Measurements from ENCODE around the gene ZEB1.
"Not testable (repeated sequence)": the region's sequence is repeated elsewhere in the genome, so short reads cannot be mapped to it uniquely, and the experiment has no call there.

The ZEB1 gene

GRCh38 chr10:31319602-31320549 is 860 bp downstream of the ZEB1 start:
- peak; percentile 44 for DNase-seq (ENCODE audit: low read depth)

GRCh38 chr10:31320550-31321211 is 1.7 kb downstream of the ZEB1 start:
- peak; percentile 66 for DNase-seq (ENCODE audit: low read depth)

GRCh38 chr10:31321396-31321941 is 2.5 kb downstream of the ZEB1 start:
- peak; percentile 50 for DNase-seq (ENCODE audit: low read depth)

GRCh38 chr10:31322647-31323046 is 3.6 kb downstream of the ZEB1 start:
- no peak for DNase-seq (ENCODE audit: low read depth)

- DNase-seq (ENCODE audit: low read depth) = peak; percentile 58
These were observed 21.3 kb downstream of the ZEB1 start for GRCh38 chr10:31340343-31340742.

GRCh38 chr10:31341552-31341951 is 22.5 kb downstream of the ZEB1 start:
- DNase-seq (ENCODE audit: low read depth) = no peak

GRCh38 chr10:31343009-31343408 is 24.0 kb downstream of the ZEB1 start:
- DNase-seq (ENCODE audit: low read depth) = no peak

GRCh38 chr10:31343551-31343950 is 24.5 kb downstream of the ZEB1 start:
- DNase-seq (ENCODE audit: low read depth) = no peak

GRCh38 chr10:31345886-31346285 is 26.9 kb downstream of the ZEB1 start:
- no peak for DNase-seq (ENCODE audit: low read depth)

GRCh38 chr10:31346953-31347352 is 27.9 kb downstream of the ZEB1 start:
- no peak for DNase-seq (ENCODE audit: low read depth)

- DNase-seq (ENCODE audit: low read depth) = no peak
These were observed 28.7 kb downstream of the ZEB1 start for GRCh38 chr10:31347705-31348104.

GRCh38 chr10:31350891-31351290 is 31.9 kb downstream of the ZEB1 start:
- DNase-seq (ENCODE audit: low read depth) = no peak

GRCh38 chr10:31352436-31353226 is 33.6 kb downstream of the ZEB1 start:
- no peak for DNase-seq (ENCODE audit: low read depth)

GRCh38 chr10:31353574-31353973 is 34.6 kb downstream of the ZEB1 start:
- DNase-seq (ENCODE audit: low read depth) = peak; percentile 68

- peak; percentile 70 for DNase-seq (ENCODE audit: low read depth)
These were observed 39.8 kb downstream of the ZEB1 start for GRCh38 chr10:31358688-31359330.

- DNase-seq (ENCODE audit: low read depth) = peak; percentile 12
These were observed 41.0 kb downstream of the ZEB1 start for GRCh38 chr10:31359979-31360378.

GRCh38 chr10:31361475-31361874 is 42.5 kb downstream of the ZEB1 start:
- DNase-seq (ENCODE audit: low read depth) = not testable (repeated sequence)

GRCh38 chr10:31362023-31362641 is 43.1 kb downstream of the ZEB1 start:
- DNase-seq (ENCODE audit: low read depth) = no peak

- not testable (repeated sequence) for DNase-seq (ENCODE audit: low read depth)
These were observed 44.7 kb downstream of the ZEB1 start for GRCh38 chr10:31363696-31364095.

- not testable (repeated sequence) for DNase-seq (ENCODE audit: low read depth)
These were observed 45.2 kb downstream of the ZEB1 start for GRCh38 chr10:31364238-31364637.

GRCh38 chr10:31366703-31367102 is 47.7 kb downstream of the ZEB1 start:
- DNase-seq (ENCODE audit: low read depth) = no peak
